H1 (cell line): ENCODE measurements around the gene ATXN2L. TPM values are rescaled to one million over a fixed set of nuclear protein-coding genes. Genes with fewer than 3 reads are reported as not detected.

Experiments
- CTCF ChIA-PET: fragments of 300-600 bp; sonication (Branson Sonifier 250); formaldehyde crosslinking; loops from one replicate; lab custom pipeline; 2021; ENCODE audit not compliant: partially characterized antibody; lab: Charles Lee
- POLR2A ChIA-PET: fragments of 300-600 bp; sonication (Branson Sonifier 250); formaldehyde crosslinking; loops from one replicate; lab custom pipeline; 2021; ENCODE audit warnings: inconsistent platforms; ENCODE audit not compliant: partially characterized antibody; lab: Charles Lee
- DNase-seq, 2 experiments: peaks; one replicate each; pipeline versions ENCODE4 v3.0.0 to v3.0.0-alpha.2; 2010 to 2022; ENCODE audit warnings: low spot score in 2 of 2, low read depth in 1 of 2, mixed read lengths in 1 of 2
- FAIRE-seq: peaks from 2 replicates; lab custom pipeline; 2011; peaks lifted over from hg19 to GRCh38; lab: Jason Lieb, UNC
- H2AFZ ChIP-seq: 2 replicates; pipeline ENCODE4 v1.8.1; 2012; ENCODE audit warnings: low read length, inconsistent platforms
- H2AK5ac ChIP-seq: 2 replicates; pipeline ENCODE4 v1.6.1; 2013; ENCODE audit warnings: low read depth, low read length
- H2BK120ac ChIP-seq: replicated peaks from 2 replicates; pipeline ENCODE3; 2013; ENCODE audit warnings: low read depth, low read length, inconsistent platforms
- H2BK12ac ChIP-seq: 2 replicates; pipeline ENCODE4 v1.6.1; 2013; ENCODE audit warnings: low read depth, low read length
- H2BK15ac ChIP-seq: 2 replicates; pipeline ENCODE4 v1.6.1; 2013; ENCODE audit warnings: low read length
- H2BK20ac ChIP-seq: 2 replicates; pipeline ENCODE4 v1.6.1; 2013; ENCODE audit warnings: low read length
- H2BK5ac ChIP-seq: 2 replicates; pipeline ENCODE4 v1.6.1; 2013; ENCODE audit warnings: low read depth, low read length
- H3K14ac ChIP-seq: 2 replicates; pipeline ENCODE4 v1.6.1; 2013; ENCODE audit warnings: inconsistent platforms; ENCODE audit not compliant: insufficient read length
- H3K18ac ChIP-seq: 2 replicates; pipeline ENCODE4 v1.6.1; 2013; ENCODE audit warnings: low read length; ENCODE audit errors: extremely low read depth
- H3K23ac ChIP-seq: 2 replicates; pipeline ENCODE4 v1.6.1; 2013; ENCODE audit warnings: inconsistent platforms; ENCODE audit not compliant: insufficient read length
- H3K23me2 ChIP-seq: 2 replicates; pipeline ENCODE4 v1.6.1; 2013; ENCODE audit warnings: low read depth, low read length
- H3K27ac ChIP-seq: 2 replicates; pipeline ENCODE4 v1.6.1; 2011; ENCODE audit warnings: low read depth, low read length, inconsistent platforms
- H3K27me3 ChIP-seq, 4 experiments: replicated peaks in 1 of 4; 1 replicate in 1 of 4; 2 replicates in 3 of 4; pipeline versions ENCODE4 v1.6.1 to v1.8.1; 2011 to 2013; ENCODE audit warnings: low read length in 3 of 4, mild to moderate bottlenecking in 3 of 4, inconsistent platforms in 2 of 4, mixed read lengths in 2 of 4, moderate library complexity in 1 of 4; ENCODE audit not compliant: control insufficient read depth in 3 of 4, insufficient read depth in 3 of 4; ENCODE audit errors: extremely low read depth in 1 of 4
- H3K36me3 ChIP-seq, 4 experiments: 2 replicates each; pipeline versions ENCODE4 v1.6.1 to v1.8.1; 2011 to 2013; ENCODE audit warnings: mild to moderate bottlenecking in 4 of 4, low read length in 3 of 4, moderate library complexity in 2 of 4, control low read depth in 1 of 4, inconsistent platforms in 1 of 4; ENCODE audit not compliant: insufficient read depth in 4 of 4, control insufficient read depth in 2 of 4
- H3K4ac ChIP-seq: replicated peaks from 2 replicates; pipeline ENCODE3; 2013; ENCODE audit warnings: low read length, low read depth, mixed read lengths, inconsistent platforms; ENCODE audit not compliant: insufficient read length
- H3K4me1 ChIP-seq, 4 experiments: replicated peaks in 1 of 4; 1 replicate in 1 of 4; 2 replicates in 3 of 4; pipeline versions ENCODE4 v1.6.1 to v1.8.1; 2011 to 2013; ENCODE audit warnings: low read length in 3 of 4, inconsistent platforms in 2 of 4, mixed read lengths in 1 of 4; ENCODE audit not compliant: insufficient read depth in 4 of 4, control insufficient read depth in 3 of 4
- H3K4me2 ChIP-seq, 2 experiments: 2 replicates each; pipeline versions ENCODE4 v1.6.1 to v1.8.1; 2011 to 2013; ENCODE audit warnings: low read depth in 2 of 2, low read length in 2 of 2, control low read depth in 1 of 2, inconsistent platforms in 1 of 2, mild to moderate bottlenecking in 1 of 2; ENCODE audit not compliant: insufficient read depth in 1 of 2
- H3K4me3 ChIP-seq, 4 experiments: fragments of 200-600, 300-600 bp in 1 of 4; sonication (generic), shearing (Covaris generic), sonication (Bioruptor Twin) in 1 of 4; 2 replicates each; pipeline versions ENCODE4 v1.5.1 to v1.8.1; 2011 to 2016; ENCODE audit warnings: low read length in 4 of 4, low read depth in 3 of 4, control low read depth in 2 of 4, inconsistent platforms in 2 of 4, mild to moderate bottlenecking in 2 of 4, mixed read lengths in 1 of 4, moderate library complexity in 1 of 4; ENCODE audit not compliant: insufficient read depth in 2 of 4; ENCODE audit errors: extremely low read depth in 1 of 4
- H3K56ac ChIP-seq: replicated peaks from 2 replicates; pipeline ENCODE3; 2013; ENCODE audit warnings: low read depth, mild to moderate bottlenecking, mixed read lengths, low read length, inconsistent platforms; ENCODE audit not compliant: insufficient read length
- H3K79me1 ChIP-seq: 2 replicates; pipeline ENCODE4 v1.6.1; 2013; ENCODE audit warnings: low read depth, low read length, control low read depth
- H3K79me2 ChIP-seq, 2 experiments: 2 replicates each; pipeline versions ENCODE4 v1.6.1 to v1.8.1; 2012 to 2013; ENCODE audit warnings: low read length in 2 of 2, mild to moderate bottlenecking in 2 of 2, inconsistent platforms in 1 of 2; ENCODE audit not compliant: insufficient read depth in 2 of 2, control insufficient read depth in 1 of 2
- H3K9ac ChIP-seq, 4 experiments: replicated peaks in 1 of 4; 1 replicate in 1 of 4; 2 replicates in 3 of 4; pipeline versions ENCODE4 v1.6.1 to v1.8.1; 2011 to 2013; ENCODE audit warnings: low read depth in 3 of 4, low read length in 3 of 4, control low read depth in 2 of 4, mild to moderate bottlenecking in 2 of 4, moderate library complexity in 2 of 4, inconsistent platforms in 1 of 4; ENCODE audit errors: extremely low read depth in 1 of 4
- H3K9me3 ChIP-seq, 2 experiments: 2 replicates each; pipeline versions ENCODE4 v1.6.1 to v1.8.1; 2012 to 2013; ENCODE audit warnings: mild to moderate bottlenecking in 2 of 2, moderate library complexity in 2 of 2, control low read depth in 1 of 2, inconsistent platforms in 1 of 2, low read depth in 1 of 2, low read length in 1 of 2, mixed read lengths in 1 of 2; ENCODE audit not compliant: insufficient read depth in 2 of 2
- H4K20me1 ChIP-seq, 2 experiments: replicated peaks in 1 of 2; 2 replicates each; pipeline versions ENCODE3 to v1.8.1; 2011 to 2013; ENCODE audit warnings: inconsistent platforms in 2 of 2, low read length in 2 of 2, mild to moderate bottlenecking in 1 of 2; ENCODE audit not compliant: insufficient read depth in 2 of 2, control insufficient read depth in 1 of 2
- H4K5ac ChIP-seq: 2 replicates; pipeline ENCODE4 v1.6.1; 2013; ENCODE audit warnings: low read length, low read depth, mixed read lengths, inconsistent platforms; ENCODE audit not compliant: insufficient read length
- H4K8ac ChIP-seq: 2 replicates; pipeline ENCODE4 v1.8.0; 2013; ENCODE audit warnings: mild to moderate bottlenecking, moderate library complexity, low read length, inconsistent platforms; ENCODE audit not compliant: insufficient read depth; ENCODE audit errors: extremely low read depth
- H4K91ac ChIP-seq: replicated peaks from 2 replicates; pipeline ENCODE3; 2013; ENCODE audit warnings: low read length, mixed read lengths, inconsistent platforms; ENCODE audit not compliant: insufficient read length
- CEBPB ChIP-seq: IDR thresholded peaks from 2 replicates; pipeline ENCODE4 v1.6.1; 2012; ENCODE audit warnings: low read depth, low read length
- WGBS, 2 experiments: shearing (Covaris generic) in 1 of 2; methylation state at CpG; one replicate each; pipeline versions ENCODE4 v1.1.6 to v1.1.7; 2013 to 2015; ENCODE audit warnings: low lambda C conversion rate in 2 of 2, mixed read lengths in 2 of 2, inconsistent platforms in 1 of 2, low coverage in 1 of 2, missing lambda C conversion rate in 1 of 2; ENCODE audit not compliant: insufficient replicate concordance in 2 of 2, insufficient coverage in 1 of 2, insufficient read length in 1 of 2; ENCODE audit errors: extremely low coverage in 1 of 2, missing lambda C conversion rate in 1 of 2; 5-methylcytosine and 5-hydroxymethylcytosine counted together
- polyA plus RNA-seq, 7 experiments: library from polyadenylated mRNA; depleted of rRNA in 3 of 7; stranded (reverse) in 5 of 7; unstranded in 2 of 7; fragments of >200 nt in 5 of 7; fragments of 200-250 nt in 2 of 7; gene quantifications; 1 replicate in 5 of 7; 2 replicates in 1 of 7; 4 replicates in 1 of 7; pipeline versions ENCODE4 v1.2.1 to v1.2.3, GENCODE V29; 2011 to 2013; ENCODE audit warnings: missing spikeins in 2 of 7, mixed read lengths in 2 of 7
- total RNA-seq: library from RNA; stranded (reverse); fragmentation: NEBNext Ultra II Directional; extraction: Animal tissue kit (Norgen Biotek cat#: 25700); gene quantifications from 2 replicates; pipeline ENCODE4 v1.2.1, GENCODE V29; 2021

ATXN2L gene
- total and polyA plus RNA-seq, 2 of the 8 experiments (the other 6 are each of a cell fraction or from before 2014, with no cell fraction given), result 79.1 to 227 TPM

DNA sequence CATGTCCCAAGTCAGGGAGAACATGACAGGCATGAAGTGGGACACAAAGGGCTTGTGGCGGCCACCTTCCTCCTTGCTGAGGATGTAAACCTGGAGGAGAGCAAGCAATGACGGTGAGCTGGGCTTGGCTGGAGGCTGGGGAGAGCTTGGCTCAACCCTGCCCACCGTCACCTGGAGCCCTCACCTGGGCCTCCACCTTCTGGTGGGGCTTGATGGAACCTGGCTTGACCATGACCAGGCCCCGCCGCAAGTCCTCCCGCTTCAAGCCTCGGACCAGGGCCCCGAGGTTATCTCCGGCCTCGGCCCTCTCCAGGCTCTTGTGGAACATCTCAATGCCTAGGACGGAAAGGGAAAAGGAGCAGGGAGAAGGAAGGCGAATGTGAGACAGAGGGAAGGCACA, 21.0 kb downstream of the ATXN2L start:
- Histone ChIP-seq H3K56ac (no peak overlapping the region), H3K79me2 (peaks cover 0 to 20% of the 10 kb centered on the region in 2 experiments; a peak in 3 of 4 replicates), H3K4ac (no peak overlapping the region), H3K27ac (no peak overlapping the region), H2BK12ac (no peak overlapping the region), H2BK120ac (no peak overlapping the region), H3K9ac (no peak overlapping the region), H3K79me1 (no peaks in the 10 kb centered on the region), H2AK5ac (no peak overlapping the region), H3K14ac (no peak overlapping the region), H3K36me3 (peaks cover 17 to 33% (median 28%) of the 10 kb centered on the region in 4 experiments), H4K20me1 (peaks cover 2 to 14% of the 10 kb centered on the region in 2 experiments), H3K4me1 (peaks cover 0 to 7% (median 3%) of the 10 kb centered on the region in 4 experiments; a peak in 5 of 7 replicates), H2AFZ (no peak overlapping the region), H4K5ac (no peak overlapping the region), H3K23ac (no peak overlapping the region), H3K4me2 (no peak overlapping the region), H4K8ac (no peak overlapping the region), H3K23me2 (peaks cover 14% of the 10 kb centered on the region), H3K4me3 (no peak overlapping the region), H4K91ac (no peak overlapping the region), H2BK20ac (no peak overlapping the region), H2BK15ac (no peak overlapping the region), H3K18ac (no peak overlapping the region), H3K9me3 (no peaks in the 10 kb centered on the region), H2BK5ac (no peak overlapping the region), H3K27me3 (no peaks in the 10 kb centered on the region)
- ChIA-PET POLR2A (interaction anchor here (1.7 to 23.4 kb wide), 4 partner anchors 13 to 31 kb away, joined by 6 to 756 read pairs (median 162); partner anchors contain the start of genes ATP2A1, ATXN2L and SH2B1), CTCF (interaction anchor here (1.1 to 2.8 kb wide), 2 partner anchors 25 to 101 kb away, joined by 3 to 8 read pairs; no protein-coding TSS in a partner anchor)
- FAIRE-seq (no peak), DNase-seq (no peak)
- TF ChIP-seq CEBPB, result no peak
- 94% methylated on average over 11 of the region's 12 CpGs; no CpG with 5 or more reads in 1 of the 2 experiments for WGBS, 2 experiments
